H1 (cell line): ENCODE results near the gene FGF3. TPM values are rescaled to one million over a fixed set of nuclear protein-coding genes. Genes with fewer than 3 reads are reported as not detected.

ENCODE experiments used
- CTCF ChIA-PET: fragments of 300-600 bp; sonication (Branson Sonifier 250); formaldehyde crosslinking; loops from one replicate; lab custom pipeline; 2021; ENCODE audit not compliant: partially characterized antibody; lab: Charles Lee
- POLR2A ChIA-PET: fragments of 300-600 bp; sonication (Branson Sonifier 250); formaldehyde crosslinking; loops from one replicate; lab custom pipeline; 2021; ENCODE audit warnings: inconsistent platforms; ENCODE audit not compliant: partially characterized antibody; lab: Charles Lee
- DNase-seq, 2 experiments: peaks; one replicate each; pipeline versions ENCODE4 v3.0.0 to v3.0.0-alpha.2; 2010 to 2022; ENCODE audit warnings: low spot score in 2 of 2, low read depth in 1 of 2, mixed read lengths in 1 of 2
- FAIRE-seq: peaks from 2 replicates; lab custom pipeline; 2011; peaks lifted over from hg19 to GRCh38; lab: Jason Lieb, UNC
- H2AFZ ChIP-seq: 2 replicates; pipeline ENCODE4 v1.8.1; 2012; ENCODE audit warnings: low read length, inconsistent platforms
- H2AK5ac ChIP-seq: 2 replicates; pipeline ENCODE4 v1.6.1; 2013; ENCODE audit warnings: low read depth, low read length
- H2BK120ac ChIP-seq: replicated peaks from 2 replicates; pipeline ENCODE3; 2013; ENCODE audit warnings: low read depth, low read length, inconsistent platforms
- H2BK12ac ChIP-seq: 2 replicates; pipeline ENCODE4 v1.6.1; 2013; ENCODE audit warnings: low read depth, low read length
- H2BK15ac ChIP-seq: 2 replicates; pipeline ENCODE4 v1.6.1; 2013; ENCODE audit warnings: low read length
- H2BK20ac ChIP-seq: 2 replicates; pipeline ENCODE4 v1.6.1; 2013; ENCODE audit warnings: low read length
- H2BK5ac ChIP-seq: 2 replicates; pipeline ENCODE4 v1.6.1; 2013; ENCODE audit warnings: low read depth, low read length
- H3K14ac ChIP-seq: 2 replicates; pipeline ENCODE4 v1.6.1; 2013; ENCODE audit warnings: inconsistent platforms; ENCODE audit not compliant: insufficient read length
- H3K18ac ChIP-seq: 2 replicates; pipeline ENCODE4 v1.6.1; 2013; ENCODE audit warnings: low read length; ENCODE audit errors: extremely low read depth
- H3K23ac ChIP-seq: 2 replicates; pipeline ENCODE4 v1.6.1; 2013; ENCODE audit warnings: inconsistent platforms; ENCODE audit not compliant: insufficient read length
- H3K23me2 ChIP-seq: 2 replicates; pipeline ENCODE4 v1.6.1; 2013; ENCODE audit warnings: low read depth, low read length
- H3K27ac ChIP-seq: 2 replicates; pipeline ENCODE4 v1.6.1; 2011; ENCODE audit warnings: low read depth, low read length, inconsistent platforms
- H3K27me3 ChIP-seq, 4 experiments: replicated peaks in 1 of 4; 1 replicate in 1 of 4; 2 replicates in 3 of 4; pipeline versions ENCODE4 v1.6.1 to v1.8.1; 2011 to 2013; ENCODE audit warnings: low read length in 3 of 4, mild to moderate bottlenecking in 3 of 4, inconsistent platforms in 2 of 4, mixed read lengths in 2 of 4, moderate library complexity in 1 of 4; ENCODE audit not compliant: control insufficient read depth in 3 of 4, insufficient read depth in 3 of 4; ENCODE audit errors: extremely low read depth in 1 of 4
- H3K36me3 ChIP-seq, 4 experiments: 2 replicates each; pipeline versions ENCODE4 v1.6.1 to v1.8.1; 2011 to 2013; ENCODE audit warnings: mild to moderate bottlenecking in 4 of 4, low read length in 3 of 4, moderate library complexity in 2 of 4, control low read depth in 1 of 4, inconsistent platforms in 1 of 4; ENCODE audit not compliant: insufficient read depth in 4 of 4, control insufficient read depth in 2 of 4
- H3K4ac ChIP-seq: replicated peaks from 2 replicates; pipeline ENCODE3; 2013; ENCODE audit warnings: low read length, low read depth, mixed read lengths, inconsistent platforms; ENCODE audit not compliant: insufficient read length
- H3K4me1 ChIP-seq, 4 experiments: replicated peaks in 1 of 4; 1 replicate in 1 of 4; 2 replicates in 3 of 4; pipeline versions ENCODE4 v1.6.1 to v1.8.1; 2011 to 2013; ENCODE audit warnings: low read length in 3 of 4, inconsistent platforms in 2 of 4, mixed read lengths in 1 of 4; ENCODE audit not compliant: insufficient read depth in 4 of 4, control insufficient read depth in 3 of 4
- H3K4me2 ChIP-seq, 2 experiments: 2 replicates each; pipeline versions ENCODE4 v1.6.1 to v1.8.1; 2011 to 2013; ENCODE audit warnings: low read depth in 2 of 2, low read length in 2 of 2, control low read depth in 1 of 2, inconsistent platforms in 1 of 2, mild to moderate bottlenecking in 1 of 2; ENCODE audit not compliant: insufficient read depth in 1 of 2
- H3K4me3 ChIP-seq, 4 experiments: fragments of 200-600, 300-600 bp in 1 of 4; sonication (generic), shearing (Covaris generic), sonication (Bioruptor Twin) in 1 of 4; 2 replicates each; pipeline versions ENCODE4 v1.5.1 to v1.8.1; 2011 to 2016; ENCODE audit warnings: low read length in 4 of 4, low read depth in 3 of 4, control low read depth in 2 of 4, inconsistent platforms in 2 of 4, mild to moderate bottlenecking in 2 of 4, mixed read lengths in 1 of 4, moderate library complexity in 1 of 4; ENCODE audit not compliant: insufficient read depth in 2 of 4; ENCODE audit errors: extremely low read depth in 1 of 4
- H3K56ac ChIP-seq: replicated peaks from 2 replicates; pipeline ENCODE3; 2013; ENCODE audit warnings: low read depth, mild to moderate bottlenecking, mixed read lengths, low read length, inconsistent platforms; ENCODE audit not compliant: insufficient read length
- H3K79me1 ChIP-seq: 2 replicates; pipeline ENCODE4 v1.6.1; 2013; ENCODE audit warnings: low read depth, low read length, control low read depth
- H3K79me2 ChIP-seq, 2 experiments: 2 replicates each; pipeline versions ENCODE4 v1.6.1 to v1.8.1; 2012 to 2013; ENCODE audit warnings: low read length in 2 of 2, mild to moderate bottlenecking in 2 of 2, inconsistent platforms in 1 of 2; ENCODE audit not compliant: insufficient read depth in 2 of 2, control insufficient read depth in 1 of 2
- H3K9ac ChIP-seq, 4 experiments: replicated peaks in 1 of 4; 1 replicate in 1 of 4; 2 replicates in 3 of 4; pipeline versions ENCODE4 v1.6.1 to v1.8.1; 2011 to 2013; ENCODE audit warnings: low read depth in 3 of 4, low read length in 3 of 4, control low read depth in 2 of 4, mild to moderate bottlenecking in 2 of 4, moderate library complexity in 2 of 4, inconsistent platforms in 1 of 4; ENCODE audit errors: extremely low read depth in 1 of 4
- H3K9me3 ChIP-seq, 2 experiments: 2 replicates each; pipeline versions ENCODE4 v1.6.1 to v1.8.1; 2012 to 2013; ENCODE audit warnings: mild to moderate bottlenecking in 2 of 2, moderate library complexity in 2 of 2, control low read depth in 1 of 2, inconsistent platforms in 1 of 2, low read depth in 1 of 2, low read length in 1 of 2, mixed read lengths in 1 of 2; ENCODE audit not compliant: insufficient read depth in 2 of 2
- H4K20me1 ChIP-seq, 2 experiments: replicated peaks in 1 of 2; 2 replicates each; pipeline versions ENCODE3 to v1.8.1; 2011 to 2013; ENCODE audit warnings: inconsistent platforms in 2 of 2, low read length in 2 of 2, mild to moderate bottlenecking in 1 of 2; ENCODE audit not compliant: insufficient read depth in 2 of 2, control insufficient read depth in 1 of 2
- H4K5ac ChIP-seq: 2 replicates; pipeline ENCODE4 v1.6.1; 2013; ENCODE audit warnings: low read length, low read depth, mixed read lengths, inconsistent platforms; ENCODE audit not compliant: insufficient read length
- H4K8ac ChIP-seq: 2 replicates; pipeline ENCODE4 v1.8.0; 2013; ENCODE audit warnings: mild to moderate bottlenecking, moderate library complexity, low read length, inconsistent platforms; ENCODE audit not compliant: insufficient read depth; ENCODE audit errors: extremely low read depth
- H4K91ac ChIP-seq: replicated peaks from 2 replicates; pipeline ENCODE3; 2013; ENCODE audit warnings: low read length, mixed read lengths, inconsistent platforms; ENCODE audit not compliant: insufficient read length
- ASH2L ChIP-seq: fragments of 200-600, 300-600 bp; sonication (generic); IDR thresholded peaks from one replicate; pipeline ENCODE4 v1.7.1; 2017; ENCODE audit warnings: low read length
- CHD1 ChIP-seq: IDR thresholded peaks from 2 replicates; pipeline ENCODE4 v1.6.1; 2012; ENCODE audit warnings: low read depth, low read length, improper control_type of control experiment
- HDAC6 ChIP-seq: IDR thresholded peaks from one replicate; pipeline ENCODE4 v1.7.1; 2012; ENCODE audit warnings: low read depth, mild to moderate bottlenecking, inconsistent platforms, low read length, moderate library complexity
- NANOG ChIP-seq: IDR thresholded peaks from 2 replicates; pipeline ENCODE4 v1.6.1; 2011; ENCODE audit warnings: low read length, low read depth, mild to moderate bottlenecking, inconsistent platforms; ENCODE audit not compliant: insufficient read depth, poor library complexity, severe bottlenecking
- PHF8 ChIP-seq: fragments of 200-600 bp; sonication (generic); conservative IDR thresholded peaks from 2 replicates; pipeline ENCODE4 v1.7.1; 2012; ENCODE audit warnings: low read depth, mild to moderate bottlenecking, inconsistent platforms, low read length, moderate library complexity
- SP2 ChIP-seq: IDR thresholded peaks from 2 replicates; pipeline ENCODE4 v1.6.1; 2012; ENCODE audit warnings: mild to moderate bottlenecking, low read length, inconsistent platforms
- WGBS, 2 experiments: shearing (Covaris generic) in 1 of 2; methylation state at CpG; one replicate each; pipeline versions ENCODE4 v1.1.6 to v1.1.7; 2013 to 2015; ENCODE audit warnings: low lambda C conversion rate in 2 of 2, mixed read lengths in 2 of 2, inconsistent platforms in 1 of 2, low coverage in 1 of 2, missing lambda C conversion rate in 1 of 2; ENCODE audit not compliant: insufficient replicate concordance in 2 of 2, insufficient coverage in 1 of 2, insufficient read length in 1 of 2; ENCODE audit errors: extremely low coverage in 1 of 2, missing lambda C conversion rate in 1 of 2; 5-methylcytosine and 5-hydroxymethylcytosine counted together
- polyA plus RNA-seq, 7 experiments: library from polyadenylated mRNA; depleted of rRNA in 3 of 7; stranded (reverse) in 5 of 7; unstranded in 2 of 7; fragments of >200 nt in 5 of 7; fragments of 200-250 nt in 2 of 7; gene quantifications; 1 replicate in 5 of 7; 2 replicates in 1 of 7; 4 replicates in 1 of 7; pipeline versions ENCODE4 v1.2.1 to v1.2.3, GENCODE V29; 2011 to 2013; ENCODE audit warnings: missing spikeins in 2 of 7, mixed read lengths in 2 of 7
- total RNA-seq: library from RNA; stranded (reverse); fragmentation: NEBNext Ultra II Directional; extraction: Animal tissue kit (Norgen Biotek cat#: 25700); gene quantifications from 2 replicates; pipeline ENCODE4 v1.2.1, GENCODE V29; 2021

The FGF3 gene
- total and polyA plus RNA-seq, 2 of the 8 experiments (the other 6 are each of a cell fraction or from before 2014, with no cell fraction given), result not detected

GRCh38 chr11:69837791-69838190 is 18.6 kb upstream of the FGF3 start:
- Histone ChIP-seq H4K8ac (no peak overlapping the region; the same call in 1 of the 2 replicates), H3K27ac (no peak overlapping the region), H3K4ac (no peak overlapping the region), H3K9me3 (peaks cover 0 to 3% of the 10 kb centered on the region in 2 experiments; a peak in 1 of 4 replicates), H3K56ac (no peak overlapping the region), H2BK12ac (no peak overlapping the region), H3K4me3 (no peak overlapping the region), H4K5ac (no peak overlapping the region), H2BK120ac (no peak overlapping the region), H3K4me2 (no peak overlapping the region), H3K14ac (no peak overlapping the region), H3K23ac (no peak overlapping the region), H3K27me3 (peaks cover 0 to 2% (median 0%) of the 10 kb centered on the region in 4 experiments; a peak in 1 of 7 replicates), H3K9ac (no peak overlapping the region), H2AK5ac (no peak overlapping the region), H4K20me1 (peaks cover 0 to 3% of the 10 kb centered on the region in 2 experiments), H2BK5ac (no peak overlapping the region), H3K23me2 (peaks cover 7% of the 10 kb centered on the region; the same call in 1 of the 2 replicates), H3K79me1 (no peaks in the 10 kb centered on the region), H2BK20ac (0 out of 2 replicates have a peak overlapping the region, but pooled peaks have one; percentile 18), H3K79me2 (no peaks in the 10 kb centered on the region), H3K18ac (no peak overlapping the region), H2BK15ac (no peak overlapping the region), H4K91ac (no peak overlapping the region), H3K4me1 (peaks cover 0 to 12% (median under 1%) of the 10 kb centered on the region in 4 experiments; a peak in 5 of 7 replicates), H3K36me3 (no peaks in the 10 kb centered on the region), H2AFZ (no peak overlapping the region)
- no peak for TF ChIP-seq HDAC6
- TF ChIP-seq PHF8, result no peak
- TF ChIP-seq CHD1, result no peak
- no peak for TF ChIP-seq ASH2L
- TF ChIP-seq NANOG, result no peak
- no peak for TF ChIP-seq SP2
- FAIRE-seq (no peak), DNase-seq (no peak)
- 93% methylated on average over 5 of the region's 5 CpGs; no CpG with 5 or more reads in 1 of the 2 experiments for WGBS, 2 experiments
- CTCF ChIA-PET, result interaction anchor here (1.2 to 1.5 kb wide), 2 partner anchors 9 to 30 kb away, joined by 3 to 4 read pairs; no protein-coding TSS in a partner anchor
- POLR2A ChIA-PET, result no interaction called here
